ENCODE results near the gene ZNF575.

GRCh38 chr19:43488179-43488578 is 44.8 kb upstream of the ZNF575 start:
- TF ChIP-seq CTCF (IDR thresholded peaks at IDR 0.05), result no peak
- no peak for TF ChIP-seq ZNF263 (CRISPR knock-in tag; IDR thresholded peaks at IDR 0.05; ENCODE audit: low read depth)
- TF ChIP-seq SP1 (CRISPR knock-in tag; conservative IDR thresholded peaks at IDR 0.05), result no peak

Measured in WTC11 (cell line).